ENCODE measurements around the gene SPDYC. TPM values are rescaled to one million over a fixed set of nuclear protein-coding genes. Genes with fewer than 3 reads are reported as not detected.
A peak's percentile ranks its signal among the peaks of the same experiment; 100 is the strongest.

Gene SPDYC
- total RNA-seq, result not detected
- polyA plus RNA-seq, result not detected

- no peaks in the 10 kb centered on the region for H3K4me1 ChIP-seq
- TF ChIP-seq EP300 (IDR thresholded peaks at IDR 0.05) (no peak), POLR2A (IDR thresholded peaks at IDR 0.05) (no peak), CTCF (IDR thresholded peaks at IDR 0.05) (no peak), POLR2AphosphoS5 (IDR thresholded peaks at IDR 0.05) (no peak)
- H3K36me3 ChIP-seq, result no peaks in the 10 kb centered on the region
- H3K27ac ChIP-seq, result no peak within 1 kb of the TSS
- no peaks in the 10 kb centered on the region for H3K27me3 ChIP-seq
- intact Hi-C loops (cut with DNase I), result no loop called here
- 95% methylated on average over 21 of the region's 21 CpGs for WGBS, 2 donors
- H3K4me3 ChIP-seq, result no peak within 1 kb of the TSS
- DNase-seq, result no peak
- no peaks in the 10 kb centered on the region for H3K9me3 ChIP-seq
Measured at GRCh38 chr11:65170058-65170534, at the start of gene SPDYC. Gene SPDYC (plus strand): TSS chr11:65170233. CDS start chr11:65171358, 1,125 bp downstream.

GRCh38 chr11:65120831-65121230 is 49.2 kb upstream of the SPDYC start:
- intact Hi-C loops (cut with DNase I), result loop anchor here (5.0 kb wide), 1 partner anchor 94 kb away; the partner anchor contains the start of gene SNX15
- H3K27ac ChIP-seq, result peak overlapping the region; percentile 81 to 97 (median 91)
- no peak for DNase-seq
- no peaks in the 10 kb centered on the region for H3K27me3 ChIP-seq
- H3K4me1 ChIP-seq, result peaks cover 0 to 47% (median 34%) of the 10 kb centered on the region in 4 donors
- H3K4me3 ChIP-seq, result peak overlapping the region in 3 of 4 donors; percentile 55 to 80 (median 74)
- WGBS, 2 donors, result 65 to 90% methylated on average over 3 of the region's 3 CpGs
- H3K9me3 ChIP-seq, result no peaks in the 10 kb centered on the region
- H3K36me3 ChIP-seq, result peaks cover 13 to 48% (median 25%) of the 10 kb centered on the region in 4 donors
- no peak for TF ChIP-seq EP300 (IDR thresholded peaks at IDR 0.05)
- no peak for TF ChIP-seq POLR2A (IDR thresholded peaks at IDR 0.05)
- no peak for TF ChIP-seq POLR2AphosphoS5 (IDR thresholded peaks at IDR 0.05)
- TF ChIP-seq CTCF (IDR thresholded peaks at IDR 0.05), result no peak

GRCh38 chr11:65121447-65121864 is 48.6 kb upstream of the SPDYC start:
- peak overlapping the region; percentile 55 to 80 (median 70) for H3K4me3 ChIP-seq
- peaks cover 0 to 41% (median 28%) of the 10 kb centered on the region in 4 donors for H3K4me1 ChIP-seq
- TF ChIP-seq POLR2AphosphoS5 (IDR thresholded peaks at IDR 0.05), result no peak
- TF ChIP-seq EP300 (IDR thresholded peaks at IDR 0.05), result no peak
- TF ChIP-seq POLR2A (IDR thresholded peaks at IDR 0.05), result no peak
- no peak for TF ChIP-seq CTCF (IDR thresholded peaks at IDR 0.05)
- peak; percentile 68 for DNase-seq
- peaks cover 19 to 51% (median 31%) of the 10 kb centered on the region in 4 donors for H3K36me3 ChIP-seq
- WGBS, 2 donors, result 1 to 2% methylated on average over 22 of the region's 22 CpGs
- H3K9me3 ChIP-seq, result no peaks in the 10 kb centered on the region
- intact Hi-C loops (cut with DNase I), result loop anchor here (5.0 kb wide), 1 partner anchor 94 kb away; the partner anchor contains the start of gene SNX15
- peak overlapping the region; percentile 81 to 97 (median 91) for H3K27ac ChIP-seq
- no peaks in the 10 kb centered on the region for H3K27me3 ChIP-seq

GRCh38 chr11:65121865-65122696 is 48.0 kb upstream of the SPDYC start, which contains the start of the genes FAU and MRPL49:
Gene FAU (minus strand): TSS chr11:65122134. CDS start chr11:65121813, 321 bp downstream.
Gene MRPL49 (plus strand): TSS chr11:65122321. CDS start chr11:65122347, 26 bp downstream.
- Histone ChIP-seq H3K27me3 (no peaks in the 10 kb centered on the region), H3K36me3 (peaks cover 24 to 57% (median 37%) of the 10 kb centered on the region in 4 donors), H3K4me3 (peak within 1 kb of the TSS; percentile 55 to 80 (median 70)), H3K4me1 (peaks cover 0 to 35% (median 21%) of the 10 kb centered on the region in 4 donors), H3K27ac (peak within 1 kb of the TSS; percentile 81 to 97 (median 91)), H3K9me3 (no peaks in the 10 kb centered on the region)
- peak; percentile 99 for DNase-seq
- WGBS, 2 donors, result 0% methylated on average over 64 of the region's 64 CpGs
- TF ChIP-seq CTCF (IDR thresholded peaks at IDR 0.05), result no peak
- TF ChIP-seq POLR2A (IDR thresholded peaks at IDR 0.05), result peak; percentile 80 to 89
- TF ChIP-seq POLR2AphosphoS5 (IDR thresholded peaks at IDR 0.05), result peak; percentile 95 to 99 (median 97)
- no peak for TF ChIP-seq EP300 (IDR thresholded peaks at IDR 0.05)
- intact Hi-C loops (cut with DNase I), result loop anchor here (5.0 kb wide), 1 partner anchor 95 kb away; the partner anchor contains the start of gene SNX15
